Measurements from ENCODE around the gene FAM131A.

FAM131A gene

DNA sequence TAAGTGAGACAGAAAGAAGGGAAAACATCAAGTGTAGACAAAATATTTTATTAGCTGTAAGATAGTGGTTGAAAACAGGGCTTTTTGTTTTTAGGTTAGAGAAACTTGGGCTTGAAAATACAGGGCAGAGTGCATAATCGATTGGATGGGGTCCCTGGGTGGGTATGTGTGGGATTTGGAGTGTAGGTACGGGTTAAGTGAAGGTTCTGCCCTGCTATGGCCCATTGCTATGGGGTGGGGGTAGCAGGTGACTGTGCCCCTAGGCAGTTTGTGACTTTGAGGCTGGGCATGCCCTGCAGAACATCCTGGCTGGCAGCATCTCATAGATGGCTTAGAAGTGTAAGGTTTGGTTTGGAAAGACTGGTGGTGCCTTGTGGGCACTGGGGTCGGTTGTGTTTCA is 3.7 kb upstream of the FAM131A start:
- Histone ChIP-seq H3K27ac (no peak overlapping the region), H3K4me3 (no peak overlapping the region)
- DNase-seq (ENCODE audit: low spot score): no peak
- TF ChIP-seq, protein P1, sequence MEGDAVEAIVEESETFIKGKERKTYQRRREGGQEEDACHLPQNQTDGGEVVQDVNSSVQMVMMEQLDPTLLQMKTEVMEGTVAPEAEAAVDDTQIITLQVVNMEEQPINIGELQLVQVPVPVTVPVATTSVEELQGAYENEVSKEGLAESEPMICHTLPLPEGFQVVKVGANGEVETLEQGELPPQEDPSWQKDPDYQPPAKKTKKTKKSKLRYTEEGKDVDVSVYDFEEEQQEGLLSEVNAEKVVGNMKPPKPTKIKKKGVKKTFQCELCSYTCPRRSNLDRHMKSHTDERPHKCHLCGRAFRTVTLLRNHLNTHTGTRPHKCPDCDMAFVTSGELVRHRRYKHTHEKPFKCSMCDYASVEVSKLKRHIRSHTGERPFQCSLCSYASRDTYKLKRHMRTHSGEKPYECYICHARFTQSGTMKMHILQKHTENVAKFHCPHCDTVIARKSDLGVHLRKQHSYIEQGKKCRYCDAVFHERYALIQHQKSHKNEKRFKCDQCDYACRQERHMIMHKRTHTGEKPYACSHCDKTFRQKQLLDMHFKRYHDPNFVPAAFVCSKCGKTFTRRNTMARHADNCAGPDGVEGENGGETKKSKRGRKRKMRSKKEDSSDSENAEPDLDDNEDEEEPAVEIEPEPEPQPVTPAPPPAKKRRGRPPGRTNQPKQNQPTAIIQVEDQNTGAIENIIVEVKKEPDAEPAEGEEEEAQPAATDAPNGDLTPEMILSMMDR (IDR thresholded peaks at IDR 0.05): no peak

DNA sequence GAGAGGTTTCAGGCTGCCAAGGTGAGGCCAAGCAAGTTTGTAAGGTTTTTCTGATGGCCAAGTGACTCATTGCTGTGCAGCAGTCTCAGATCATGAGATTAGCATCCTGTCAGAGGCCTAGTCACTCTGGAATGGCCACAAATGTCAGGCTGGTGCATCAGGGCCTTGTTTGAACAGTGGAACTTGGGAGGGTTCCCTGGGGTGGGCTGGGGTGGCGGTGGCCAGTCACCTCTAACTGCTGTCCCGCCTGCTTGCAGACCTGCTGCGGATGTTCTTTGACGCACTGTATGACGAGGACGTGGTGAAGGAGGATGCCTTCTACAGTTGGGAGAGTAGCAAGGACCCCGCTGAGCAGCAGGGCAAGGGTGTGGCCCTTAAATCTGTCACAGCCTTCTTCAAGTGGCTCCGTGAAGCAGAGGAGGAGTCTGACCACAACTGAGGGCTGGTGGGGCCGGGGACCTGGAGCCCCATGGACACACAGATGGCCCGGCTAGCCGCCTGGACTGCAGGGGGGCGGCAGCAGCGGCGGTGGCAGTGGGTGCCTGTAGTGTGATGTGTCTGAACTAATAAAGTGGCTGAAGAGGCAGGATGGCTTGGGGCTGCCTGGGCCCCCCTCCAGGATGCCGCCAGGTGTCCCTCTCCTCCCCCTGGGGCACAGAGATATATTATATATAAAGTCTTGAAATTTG is 2.8 kb upstream of the FAM131A start:
- Histone ChIP-seq H3K27ac (peak overlapping the region; percentile 44 to 96), H3K4me3 (no peak overlapping the region)
- DNase-seq (ENCODE audit: low spot score): no peak
- TF ChIP-seq, protein P1 (IDR thresholded peaks at IDR 0.05): no peak

DNA sequence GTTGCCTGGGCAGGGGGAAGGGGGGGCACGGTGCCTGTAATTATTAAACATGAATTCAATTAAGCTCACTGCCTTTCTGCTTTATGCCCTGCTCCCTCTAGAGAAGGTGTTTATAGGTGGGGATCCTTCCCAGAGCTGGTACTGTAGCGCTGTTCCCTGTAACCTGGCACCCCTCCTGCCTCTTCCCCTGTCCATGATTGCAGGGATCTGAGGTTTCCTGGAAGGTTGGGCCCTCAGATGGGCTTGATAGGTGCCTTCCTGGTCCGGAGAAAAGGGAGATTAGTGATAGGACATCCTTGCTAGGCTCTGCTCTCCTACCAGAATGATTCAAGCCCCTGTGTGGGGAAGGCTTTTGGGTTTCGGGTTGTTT is 2.1 kb upstream of the FAM131A start:
- Histone ChIP-seq H3K27ac (peak overlapping the region; percentile 96 to 98), H3K4me3 (peak overlapping the region; percentile 89)
- TF ChIP-seq, protein P1 (IDR thresholded peaks at IDR 0.05): no peak
- DNase-seq (ENCODE audit: low spot score): no peak

DNA sequence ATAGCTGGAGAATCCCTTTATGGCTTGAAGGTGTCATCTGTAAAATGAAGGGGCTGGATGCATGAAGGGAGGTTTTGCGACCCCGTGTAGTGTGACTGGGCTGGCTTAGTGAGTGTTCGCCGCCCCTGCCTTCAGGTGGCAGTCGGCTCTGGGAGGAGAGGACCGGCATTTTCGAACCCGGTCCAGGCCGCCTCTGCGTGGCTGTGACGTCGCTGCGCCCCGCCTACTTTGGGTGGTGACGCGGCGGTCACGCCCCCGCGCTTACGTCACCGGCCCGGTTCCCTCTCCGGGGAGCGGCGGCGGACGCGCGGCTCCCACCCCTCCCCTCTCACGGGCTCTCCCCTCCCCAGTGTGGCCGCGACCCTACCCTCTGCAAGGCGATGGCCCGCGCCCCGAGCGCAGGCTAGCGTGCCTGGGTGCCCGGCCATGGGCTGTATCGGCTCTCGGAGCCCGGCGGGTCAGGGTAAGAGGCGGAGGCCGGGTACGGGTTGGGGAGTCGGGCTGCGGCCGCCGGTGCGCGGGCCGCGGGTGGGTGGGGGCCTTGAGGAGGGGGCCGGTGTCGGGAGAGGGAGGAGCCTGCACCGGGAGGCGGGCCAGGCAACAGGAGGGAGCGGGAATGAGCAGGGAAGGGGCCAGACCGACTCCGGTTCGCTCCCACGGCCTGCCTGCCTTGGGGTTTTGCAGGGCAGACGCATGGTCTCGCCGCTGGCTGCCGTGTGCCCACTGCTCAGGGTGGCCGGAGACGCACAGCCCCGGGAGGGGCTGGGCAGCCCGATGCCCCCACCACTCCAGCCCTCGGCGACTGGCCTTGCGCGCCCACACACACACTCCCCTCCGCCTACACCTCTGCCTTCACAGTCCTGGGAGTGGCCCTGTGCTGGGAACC is 1.5 kb upstream of the FAM131A start:
- H3K4me3 ChIP-seq: peak overlapping the region; percentile 89
- peak; percentile 91 for DNase-seq (ENCODE audit: low spot score)
- peak overlapping the region; percentile 96 to 98 for H3K27ac ChIP-seq
- TF ChIP-seq, protein P1 (IDR thresholded peaks at IDR 0.05): no peak

DNA sequence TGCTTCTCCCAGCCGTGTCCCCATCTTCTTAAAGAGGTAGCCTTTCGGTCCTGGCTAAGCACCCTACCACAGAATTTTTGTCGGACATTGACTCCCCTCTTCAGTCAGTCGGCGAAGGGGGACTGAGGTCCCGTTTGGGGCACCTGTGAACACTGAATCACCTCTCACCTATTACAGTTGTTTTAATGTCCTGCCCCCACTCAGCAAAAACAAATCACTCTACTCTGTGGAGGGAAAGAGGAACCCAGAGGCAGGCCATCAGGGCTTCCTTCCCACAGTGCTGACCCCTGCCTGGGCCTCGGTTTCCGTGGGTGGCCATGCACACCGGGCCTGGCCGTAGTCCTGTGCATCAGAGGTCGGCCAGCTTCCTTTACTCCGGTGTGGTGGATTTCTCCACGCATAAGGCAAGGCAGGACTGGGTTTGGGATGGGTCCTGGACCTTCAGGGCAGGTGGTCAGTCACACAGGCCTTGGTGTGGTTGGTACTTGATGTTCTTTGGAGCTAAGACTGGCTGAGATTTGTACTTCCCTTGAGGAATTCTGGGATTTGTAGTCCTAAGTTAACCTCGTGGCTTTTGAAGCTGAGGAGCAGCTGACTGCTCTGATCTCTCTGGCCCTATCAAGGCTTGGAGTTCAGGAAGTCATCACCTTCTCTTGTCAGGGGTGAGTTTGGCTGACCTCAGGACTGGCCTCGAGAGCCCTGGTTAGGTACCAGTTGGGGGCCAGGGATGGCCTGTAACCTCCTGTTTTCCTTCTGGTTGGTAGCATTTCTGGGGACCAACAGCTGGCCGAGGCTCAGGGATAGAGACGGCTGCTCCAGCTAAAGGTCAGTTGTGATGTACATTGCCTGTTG is 627 bp upstream of the FAM131A start:
- peak overlapping the region; percentile 96 to 98 for H3K27ac ChIP-seq
- DNase-seq (ENCODE audit: low spot score): no peak
- peak overlapping the region; percentile 89 for H3K4me3 ChIP-seq
- TF ChIP-seq, protein P1 (IDR thresholded peaks at IDR 0.05): no peak

DNA sequence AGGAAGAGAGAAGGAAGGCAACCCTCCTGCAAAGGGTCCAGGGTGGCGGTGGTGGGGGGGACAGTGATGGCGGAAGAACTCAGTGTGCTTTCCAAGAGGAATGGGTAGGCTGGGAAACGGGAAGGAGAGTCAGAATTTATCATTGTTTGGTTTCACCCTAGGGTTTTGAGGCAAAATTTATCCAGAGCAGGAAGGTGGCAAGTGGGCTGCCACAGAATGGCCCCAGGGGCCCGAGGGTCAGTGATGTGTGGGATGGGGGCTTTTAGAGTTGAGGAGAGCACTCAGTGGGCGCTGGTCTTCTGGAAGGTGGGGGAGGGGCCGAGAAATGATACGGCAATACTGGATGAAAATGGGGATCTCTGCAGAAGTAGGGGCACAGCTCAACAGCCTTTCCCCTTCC is 581 bp downstream of the FAM131A start:
- peak overlapping the region; percentile 89 for H3K4me3 ChIP-seq
- TF ChIP-seq, protein P1 (IDR thresholded peaks at IDR 0.05): no peak

More for the DNA sequence above, 581 bp downstream of the FAM131A start:
- DNase-seq (ENCODE audit: low spot score): no peak
- H3K27ac ChIP-seq: peak overlapping the region; percentile 96 to 98

Measured in coronary artery (tissue), 2 donors.